GM18508 (cell line): ENCODE measurements around the gene DNAAF2.
"Not testable (repeated sequence)": the region's sequence is repeated elsewhere in the genome, so short reads cannot be mapped to it uniquely, and the experiment has no call there.

ENCODE experiments used
- ATAC-seq: cut with Tn5 transposase; IDR thresholded peaks from one replicate; pipeline ENCODE4 v1.9.1; 2021; ENCODE audit warnings: moderate number of reproducible peaks; ENCODE audit not compliant: insufficient read depth, unreplicated experiment

The DNAAF2 gene

GRCh38 chr14:49585803-49586672, 49.0 kb downstream of the DNAAF2 start, which contains the start of gene RPS29:
Gene RPS29, minus strand, starts transcription at chr14:49586380. Its CDS starts 34 bp downstream, at chr14:49586346.
- ATAC-seq, result peak; percentile 80

GRCh38 chr14:49584981-49585640, 49.9 kb downstream of the DNAAF2 start:
- ATAC-seq, result not testable (repeated sequence)

- no peak for ATAC-seq
Measured at GRCh38 chr14:49584058-49584457, 51.0 kb downstream of the DNAAF2 start.

GRCh38 chr14:49583629-49584028, 51.4 kb downstream of the DNAAF2 start:
- no peak for ATAC-seq

DNA sequence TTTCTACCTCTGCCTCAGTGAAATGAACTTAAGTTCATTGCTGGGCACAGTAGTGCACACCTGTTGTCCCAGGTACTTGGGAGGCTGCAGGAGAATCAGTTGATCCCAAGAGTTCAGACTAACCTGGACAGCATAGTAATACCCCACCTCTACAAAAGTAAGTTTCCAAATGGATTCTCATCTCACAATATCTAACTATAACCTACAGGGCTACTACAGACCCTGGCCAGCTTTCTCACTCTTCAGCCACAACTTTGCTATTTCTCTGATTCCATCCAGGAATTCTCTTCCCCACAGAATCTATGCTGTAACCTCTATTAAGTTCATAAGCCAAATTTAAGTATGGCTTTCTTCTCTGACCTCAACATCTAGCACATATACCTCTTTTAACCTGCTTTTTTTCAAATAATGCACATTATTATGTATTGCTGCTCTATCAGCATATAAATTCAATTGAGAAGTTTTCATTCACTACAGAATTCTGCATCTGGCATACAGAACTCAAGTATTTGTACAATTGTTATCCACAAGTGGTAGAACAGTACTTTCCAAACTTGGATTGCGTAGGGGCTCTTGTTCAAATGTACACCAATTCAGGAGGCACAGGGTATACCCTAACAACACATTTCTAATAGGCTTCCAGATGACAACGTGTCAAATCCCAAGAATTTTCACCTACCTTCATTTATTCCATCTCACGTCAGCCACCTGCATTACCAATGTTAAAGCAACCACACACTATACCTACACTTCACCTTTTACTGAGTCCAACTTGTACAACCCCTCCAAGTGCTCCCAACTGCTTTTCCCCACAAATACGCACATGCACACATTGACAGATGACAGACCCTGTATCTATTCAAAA, 52.7 kb downstream of the DNAAF2 start:
- ATAC-seq, result no peak

DNA sequence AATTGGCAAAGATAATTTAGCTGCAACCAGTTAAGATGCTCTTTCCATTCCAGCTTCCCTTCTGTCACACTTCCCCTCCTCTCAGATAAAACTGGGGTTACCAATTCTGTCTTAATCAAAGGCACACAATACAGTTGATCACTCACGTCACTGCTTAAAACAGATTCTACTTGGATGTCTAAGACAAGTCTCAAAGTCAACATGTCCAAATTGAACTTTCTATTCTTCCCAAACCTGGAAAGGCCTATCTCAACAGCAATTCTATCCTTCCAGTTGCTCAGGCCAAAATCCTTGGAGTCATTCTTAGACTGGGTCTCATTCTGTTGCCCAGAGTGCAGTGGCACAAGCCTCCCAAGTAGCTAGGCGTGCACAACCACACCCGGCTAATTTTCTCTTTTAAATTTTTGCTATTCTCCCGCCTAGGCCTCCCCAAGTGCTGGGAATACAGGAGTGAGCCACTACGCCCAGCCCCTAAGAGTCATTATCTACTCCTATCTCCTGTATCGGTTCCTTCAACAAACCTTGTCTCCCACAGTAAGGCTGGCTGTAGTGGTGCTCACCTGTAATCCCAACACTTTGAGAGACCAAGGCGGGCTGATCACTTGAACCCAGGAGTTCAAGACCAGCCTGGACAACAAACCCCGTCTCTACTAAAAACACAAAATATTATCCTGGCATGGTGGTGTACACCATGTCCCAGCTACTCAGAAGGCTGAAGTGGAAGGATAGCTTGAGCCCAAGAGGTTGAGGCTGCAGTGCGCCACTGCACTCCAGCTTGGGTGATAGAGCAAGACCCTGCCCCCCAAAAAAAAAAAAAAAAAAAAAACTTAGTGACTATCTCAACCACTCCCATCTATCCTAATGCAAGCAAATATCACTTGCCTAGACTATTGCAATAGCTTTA, 53.6 kb downstream of the DNAAF2 start:
- ATAC-seq, result no peak

DNA sequence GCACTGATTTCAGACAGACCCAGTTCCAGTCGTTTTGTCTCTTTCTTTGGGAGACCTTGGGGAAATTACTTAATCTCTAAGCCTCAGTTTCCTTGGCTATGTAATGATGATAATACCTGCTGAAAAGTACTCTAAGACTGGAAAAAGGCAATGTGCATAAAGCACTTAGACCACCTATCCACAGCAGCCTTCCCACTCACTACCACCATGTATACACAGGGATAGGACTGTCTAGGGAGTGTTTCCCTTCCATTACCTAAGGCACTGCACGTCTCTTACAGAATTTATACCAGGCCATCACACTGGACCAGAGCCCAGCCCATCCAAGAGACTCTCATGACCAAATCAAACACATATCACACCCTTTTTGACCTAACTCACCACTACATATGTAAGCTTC, 55.2 kb downstream of the DNAAF2 start:
- ATAC-seq, result no peak

GRCh38 chr14:49578141-49578540, 56.9 kb downstream of the DNAAF2 start:
- ATAC-seq, result no peak
